NCI-H187 (cell line): ENCODE results near the gene DGUOK.
"Not testable (repeated sequence)": the region's sequence is repeated elsewhere in the genome, so short reads cannot be mapped to it uniquely, and the experiment has no call there.

Source experiments
- DNase-seq, 2 experiments: peaks; one replicate each; lab custom pipeline; 2025; lab: John Stamatoyannopoulos, UW

DGUOK gene

GRCh38 chr2:73921581-73921980, 5.1 kb upstream of the DGUOK start:
- no peak for DNase-seq

GRCh38 chr2:73922681-73923080, 4.0 kb upstream of the DGUOK start:
- DNase-seq = no peak

GRCh38 chr2:73925033-73925704, 1.5 kb upstream of the DGUOK start:
- DNase-seq = no peak

GRCh38 chr2:73925853-73926492, 707 bp upstream of the DGUOK start:
- no peak for DNase-seq

- no peak for DNase-seq
Measured at GRCh38 chr2:73927344-73927743, 664 bp downstream of the DGUOK start.

- no peak for DNase-seq
Measured at GRCh38 chr2:73928963-73929347, 2.3 kb downstream of the DGUOK start.

GRCh38 chr2:73930386-73930785, 3.7 kb downstream of the DGUOK start:
- no peak for DNase-seq

- DNase-seq = no peak
Measured at GRCh38 chr2:73931531-73932500, 5.1 kb downstream of the DGUOK start.

GRCh38 chr2:73933194-73933593, 6.5 kb downstream of the DGUOK start:
- DNase-seq = no peak

GRCh38 chr2:73935641-73936040, 9.0 kb downstream of the DGUOK start:
- DNase-seq = no peak

- no peak for DNase-seq
Measured at GRCh38 chr2:73937103-73937885, 10.6 kb downstream of the DGUOK start.

- DNase-seq = no peak
Measured at GRCh38 chr2:73937899-73938298, 11.2 kb downstream of the DGUOK start.

GRCh38 chr2:73938718-73939352, 12.2 kb downstream of the DGUOK start:
- no peak for DNase-seq

GRCh38 chr2:73939419-73939818, 12.7 kb downstream of the DGUOK start:
- DNase-seq = no peak

- DNase-seq = not testable (repeated sequence)
Measured at GRCh38 chr2:73940066-73940465, 13.4 kb downstream of the DGUOK start.

GRCh38 chr2:73942664-73943063, 16.0 kb downstream of the DGUOK start:
- DNase-seq = no peak

GRCh38 chr2:73944714-73945113, 18.0 kb downstream of the DGUOK start:
- no peak for DNase-seq

GRCh38 chr2:73946215-73946614, 19.5 kb downstream of the DGUOK start:
- DNase-seq = no peak

- DNase-seq = no peak
Measured at GRCh38 chr2:73946666-73947065, 20.0 kb downstream of the DGUOK start.

- DNase-seq = no peak
Measured at GRCh38 chr2:73947412-73948018, 20.8 kb downstream of the DGUOK start.

- no peak for DNase-seq
Measured at GRCh38 chr2:73949802-73950201, 23.1 kb downstream of the DGUOK start.
